NOMO-1 (cell line): Measurements from ENCODE around the gene FAM20A.
A peak's percentile ranks its signal among the peaks of the same experiment; 100 is the strongest.
"Not testable (repeated sequence)": the region's sequence is repeated elsewhere in the genome, so short reads cannot be mapped to it uniquely, and the experiment has no call there.

ENCODE experiments used
- DNase-seq, 2 experiments: peaks; one replicate each; lab custom pipeline; 2025; ENCODE audit not compliant: unreplicated experiment in 2 of 2; lab: John Stamatoyannopoulos, UW

Gene FAM20A

GRCh38 chr17:68505951-68506350 is 95.2 kb downstream of the FAM20A start:
- DNase-seq, result peak; percentile 10 to 18

- DNase-seq, result no peak
Observed at GRCh38 chr17:68501074-68501473, 100.1 kb downstream of the FAM20A start.

- no peak for DNase-seq
Observed at GRCh38 chr17:68499587-68499986, 101.6 kb downstream of the FAM20A start.

- DNase-seq, result peak in 1 of 2 experiments; percentile 44
Observed at GRCh38 chr17:68498479-68499326, 102.5 kb downstream of the FAM20A start.

GRCh38 chr17:68497885-68498319 is 103.3 kb downstream of the FAM20A start:
- peak; percentile 76 to 97 for DNase-seq

GRCh38 chr17:68495081-68495480 is 106.1 kb downstream of the FAM20A start:
- no peak for DNase-seq

- not testable (repeated sequence) for DNase-seq
Observed at GRCh38 chr17:68492394-68493054, 108.6 kb downstream of the FAM20A start.

GRCh38 chr17:68491381-68492231 is 109.6 kb downstream of the FAM20A start:
- DNase-seq, result peak; percentile 80 to 88

- DNase-seq, result no peak
Observed at GRCh38 chr17:68489919-68490318, 111.2 kb downstream of the FAM20A start.
